Stimulated activated CD8-positive, alpha-beta memory T cell treated with anti-CD3 and anti-CD28 coated beads, Interleukin-4, amount 100 ng/mL, for 1 hour (primary cell): ENCODE measurements around the gene PLPPR5.
"Not testable (repeated sequence)": the region's sequence is repeated elsewhere in the genome, so short reads cannot be mapped to it uniquely, and the experiment has no call there.

Source experiments
- DNase-seq, 2 donors: peaks; one replicate each; pipeline ENCODE4 v3.0.0-alpha.2; 2020; ENCODE audit warnings: low read depth in 2 of 2, low spot score in 1 of 2

Gene PLPPR5, protein sequence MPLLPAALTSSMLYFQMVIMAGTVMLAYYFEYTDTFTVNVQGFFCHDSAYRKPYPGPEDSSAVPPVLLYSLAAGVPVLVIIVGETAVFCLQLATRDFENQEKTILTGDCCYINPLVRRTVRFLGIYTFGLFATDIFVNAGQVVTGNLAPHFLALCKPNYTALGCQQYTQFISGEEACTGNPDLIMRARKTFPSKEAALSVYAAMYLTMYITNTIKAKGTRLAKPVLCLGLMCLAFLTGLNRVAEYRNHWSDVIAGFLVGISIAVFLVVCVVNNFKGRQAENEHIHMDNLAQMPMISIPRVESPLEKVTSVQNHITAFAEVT

DNA sequence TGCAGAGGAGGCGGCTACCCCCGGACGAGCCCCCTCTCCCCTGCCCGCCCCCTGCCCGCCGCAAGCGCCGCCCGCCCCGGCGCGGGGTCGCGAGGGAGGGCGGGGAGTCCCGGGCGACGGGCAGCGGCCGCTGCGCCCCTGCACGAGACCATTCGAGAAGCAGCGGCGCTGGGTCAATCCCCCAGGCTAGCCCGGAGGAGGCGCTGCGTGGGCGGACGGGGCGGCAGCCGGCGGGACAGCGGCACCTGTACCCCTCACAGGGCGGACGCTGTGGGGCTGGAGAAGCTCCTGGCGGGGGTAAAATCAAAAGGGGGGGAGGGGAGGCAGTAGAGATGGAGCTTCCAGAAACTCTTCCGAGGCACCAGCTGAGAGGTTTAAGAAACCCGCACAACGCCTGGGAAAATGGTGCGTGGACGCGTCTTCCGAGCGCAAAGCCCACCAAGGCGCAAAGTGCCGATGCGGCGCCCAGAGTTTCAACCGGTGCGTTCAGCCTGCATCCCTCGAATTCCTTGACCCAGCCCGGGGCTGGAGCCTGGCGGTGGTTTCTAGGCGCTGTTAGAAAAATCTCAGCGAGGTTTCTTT, at the start of gene PLPPR5:
Gene PLPPR5, minus strand, starts transcription at position 1 of the 582 bp plus-strand sequence. CDS start 190 bp downstream, outside the sequence.
- DNase-seq = no peak

DNA sequence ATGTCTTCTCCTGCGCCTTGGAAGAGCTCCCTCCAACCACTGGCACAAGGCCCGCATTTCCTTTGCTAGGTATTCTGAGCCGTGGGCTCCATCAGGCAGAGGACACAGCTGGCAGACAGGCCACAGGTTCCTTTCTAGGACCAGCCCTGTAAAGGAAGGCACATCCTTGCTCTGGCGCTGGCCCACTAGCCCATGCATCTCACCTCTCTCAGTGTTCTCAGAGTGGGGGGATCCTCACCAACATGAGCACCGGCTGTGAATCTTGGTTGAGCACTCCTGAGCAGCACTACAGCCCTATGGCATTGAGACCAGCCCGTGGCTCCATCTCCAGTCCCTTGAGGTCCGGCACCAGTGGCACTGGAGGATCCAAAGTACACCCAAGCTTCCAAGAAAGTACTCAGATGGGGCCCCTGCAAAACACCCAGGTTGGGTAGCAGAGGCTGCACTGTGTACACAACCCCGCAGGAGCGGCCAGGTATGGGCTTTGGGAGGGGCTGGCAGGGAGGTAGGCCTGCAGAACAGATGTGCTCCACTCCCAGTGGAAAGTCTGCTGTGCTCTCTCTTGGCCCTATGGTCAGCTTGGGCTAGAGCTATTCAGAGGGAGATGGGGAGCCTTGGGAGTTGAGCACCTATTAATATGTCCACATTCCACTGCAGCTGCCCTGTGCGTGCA, 47.1 kb upstream of the PLPPR5 start:
- no peak for DNase-seq

DNA sequence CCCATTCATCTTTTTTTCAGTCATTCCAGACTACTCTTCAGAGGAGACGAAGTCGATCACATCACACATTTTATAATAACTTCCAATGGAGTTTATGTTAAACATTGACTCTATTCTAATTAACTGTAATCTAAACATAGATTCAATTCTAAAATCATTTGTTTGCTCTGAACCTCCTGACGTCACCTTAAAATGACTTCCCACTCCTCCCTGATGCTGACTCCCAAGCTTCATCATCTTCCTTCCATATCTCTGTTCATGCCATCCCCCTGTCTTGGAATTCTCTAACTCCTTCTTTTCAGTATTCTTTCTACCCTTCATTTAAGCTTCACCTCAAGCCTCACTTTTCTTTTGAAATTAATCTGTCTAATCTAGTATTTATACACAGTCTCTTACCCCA, 45.1 kb upstream of the PLPPR5 start:
- DNase-seq = no peak

DNA sequence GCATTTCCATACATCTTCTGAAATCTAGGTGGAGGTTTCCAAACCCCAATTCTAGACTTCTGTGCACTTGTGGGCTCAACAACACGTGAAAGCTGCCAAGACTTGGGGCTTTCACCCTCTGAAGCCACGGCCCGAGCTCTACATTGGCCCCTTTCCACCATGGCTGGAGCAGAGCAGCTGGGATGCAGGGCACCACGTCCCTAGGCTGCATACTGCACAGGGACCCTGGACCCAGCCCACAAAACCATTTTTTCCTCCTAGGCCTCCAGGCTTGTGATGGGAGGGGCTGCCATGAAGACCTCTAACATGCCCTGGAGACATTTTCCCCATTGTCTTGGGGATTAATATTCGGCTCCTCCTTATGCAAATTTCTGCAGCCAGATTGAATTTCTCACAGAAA, 32.1 kb upstream of the PLPPR5 start:
- not testable (repeated sequence) for DNase-seq

DNA sequence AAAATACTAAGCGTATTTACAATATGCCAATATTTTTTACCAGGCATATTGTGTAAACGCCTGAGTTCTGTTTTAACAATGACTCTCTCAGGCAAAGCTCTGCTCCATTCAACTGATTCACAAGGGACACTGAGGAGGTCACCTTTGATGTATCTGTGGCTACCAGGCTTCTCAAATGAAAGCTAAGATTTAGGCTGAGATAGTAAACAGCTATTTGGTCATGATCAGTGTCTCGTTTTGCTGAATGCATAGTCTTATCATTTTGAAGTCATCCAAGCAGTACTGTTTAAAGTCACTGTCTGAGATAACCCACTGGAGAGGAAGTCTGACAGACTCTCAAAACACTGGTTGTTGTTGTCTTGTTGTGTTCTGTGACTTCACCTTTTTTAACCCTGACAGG, 13.7 kb upstream of the PLPPR5 start:
- no peak for DNase-seq

DNA sequence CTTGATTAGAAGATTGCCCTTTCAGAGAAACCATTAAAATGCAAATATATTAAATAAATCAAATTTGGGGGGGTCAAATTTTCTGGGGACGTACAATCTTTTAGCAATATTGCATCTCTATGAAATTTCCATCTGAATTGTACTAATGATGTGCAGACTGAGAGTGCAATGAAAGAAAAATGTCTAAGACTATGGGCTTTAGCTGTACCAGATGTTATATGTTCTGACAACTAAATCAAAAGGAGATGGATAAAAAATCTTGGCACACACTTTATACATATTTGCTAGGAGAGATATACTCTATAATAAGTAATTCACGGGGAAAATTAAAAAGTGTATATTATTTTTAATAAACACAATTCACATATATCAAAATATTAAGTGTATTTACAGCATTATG, 13.0 kb upstream of the PLPPR5 start:
- DNase-seq = no peak

DNA sequence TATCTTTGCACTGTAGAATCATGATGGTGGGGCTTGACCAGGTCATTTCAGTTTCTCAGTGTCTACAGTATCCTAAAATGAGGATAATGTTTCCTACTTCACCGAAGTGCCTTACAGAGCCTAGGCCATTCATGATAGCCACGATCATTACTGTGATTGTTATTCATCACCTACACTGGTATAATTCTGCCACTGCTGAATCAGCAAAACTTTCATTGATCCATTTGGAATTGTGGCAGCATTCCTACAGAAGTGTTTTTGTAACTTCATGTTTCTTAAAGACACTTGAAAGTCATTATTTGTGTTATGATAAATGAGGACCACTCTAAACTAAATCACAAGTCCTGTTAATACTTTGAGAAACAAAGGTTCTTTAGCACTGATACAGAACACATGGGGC, 6.0 kb upstream of the PLPPR5 start:
- DNase-seq = no peak

DNA sequence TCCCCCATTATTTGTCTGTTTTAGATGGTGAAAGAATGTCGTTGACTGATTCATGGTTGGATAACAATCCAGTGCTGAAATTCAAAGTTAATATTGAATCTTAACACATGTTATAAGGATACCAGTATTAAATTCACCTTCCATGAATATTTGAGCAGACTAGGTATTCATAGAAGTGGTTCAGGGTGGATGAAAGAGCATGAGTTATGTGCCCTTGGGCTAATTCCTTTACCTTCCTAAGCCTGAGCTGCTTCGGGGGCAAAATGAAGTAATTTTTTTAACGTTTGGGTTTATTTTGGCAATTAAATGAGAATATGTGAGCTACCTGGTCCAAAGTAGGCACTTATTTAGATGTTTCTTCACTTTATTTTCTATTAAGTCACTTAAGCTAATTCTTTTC, 2.7 kb upstream of the PLPPR5 start:
- DNase-seq = no peak

DNA sequence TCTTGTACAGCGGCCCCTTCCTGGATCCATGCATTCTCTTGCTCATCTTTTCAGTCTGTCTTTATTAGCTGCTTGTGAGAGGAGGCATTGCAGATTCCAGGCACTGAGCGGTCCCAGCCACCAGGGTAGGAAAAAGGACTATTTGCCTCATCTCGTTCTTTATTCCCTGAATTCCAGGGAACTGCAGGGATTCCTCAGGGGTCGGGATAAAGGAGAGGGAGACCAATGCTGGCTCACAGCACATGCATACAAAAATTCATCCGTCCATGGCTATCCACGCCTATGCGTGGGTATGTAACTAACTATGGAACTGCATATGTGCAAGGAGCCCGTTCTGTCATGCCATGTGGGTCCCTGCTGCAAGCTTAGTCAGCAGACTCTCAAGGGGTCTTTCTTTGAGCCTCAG, 879 bp upstream of the PLPPR5 start:
- DNase-seq = no peak

DNA sequence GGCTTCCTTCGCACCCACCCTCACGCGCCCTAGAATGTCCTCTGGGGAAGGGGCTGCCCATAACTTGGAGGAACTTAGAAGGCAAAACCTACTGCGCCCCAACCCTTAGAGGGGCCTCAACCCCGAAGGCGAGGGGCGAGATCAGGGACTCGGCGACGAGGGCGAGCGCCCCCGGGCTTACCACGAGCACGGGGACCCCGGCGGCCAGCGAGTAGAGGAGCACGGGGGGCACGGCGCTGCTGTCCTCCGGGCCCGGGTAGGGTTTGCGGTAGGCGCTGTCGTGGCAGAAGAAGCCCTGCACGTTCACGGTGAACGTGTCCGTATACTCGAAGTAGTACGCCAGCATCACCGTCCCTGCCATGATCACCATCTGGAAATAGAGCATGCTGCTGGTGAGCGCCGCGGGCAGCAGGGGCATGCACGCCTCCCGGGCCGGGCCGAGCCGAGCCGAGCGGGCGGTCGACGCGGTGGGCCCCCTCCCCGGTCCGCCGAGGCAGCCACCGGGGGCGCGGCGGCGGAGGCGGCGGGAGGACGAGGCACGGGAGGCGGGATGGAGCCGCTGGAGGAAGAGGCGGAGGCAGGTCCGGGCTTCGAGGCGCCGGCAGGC, 304 bp downstream of the PLPPR5 start:
- no peak for DNase-seq

DNA sequence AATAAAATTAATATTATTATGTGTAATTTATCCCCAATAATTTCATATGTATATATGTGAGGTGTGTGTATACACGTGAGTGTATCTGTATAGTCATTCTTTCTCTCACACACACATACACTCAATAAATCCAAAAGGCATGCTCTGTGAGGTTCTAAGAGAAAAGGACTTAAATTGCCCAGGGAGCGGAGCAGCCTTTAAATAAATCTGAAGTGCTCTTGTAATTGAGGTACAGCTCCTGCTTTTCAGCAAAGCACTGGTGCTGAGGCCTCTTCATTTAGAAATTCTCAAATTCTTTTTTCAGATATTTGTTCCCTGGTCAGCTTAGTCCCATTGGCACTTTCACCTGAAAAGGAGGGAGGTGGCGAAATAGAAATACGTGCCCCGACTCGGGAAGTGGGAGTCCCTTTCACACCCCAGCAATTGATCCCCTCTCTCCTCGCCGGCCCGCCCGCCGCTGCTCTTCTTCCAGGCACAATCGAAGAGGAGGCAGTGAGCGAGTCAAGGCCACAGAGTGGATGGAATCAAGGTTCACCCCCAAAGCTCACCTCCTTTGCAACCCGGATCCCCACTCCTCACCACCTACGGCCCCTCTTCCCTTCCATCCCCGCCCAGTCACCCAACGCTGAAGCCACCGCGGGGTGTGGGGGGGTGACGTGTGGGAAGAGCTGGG, 944 bp downstream of the PLPPR5 start:
- DNase-seq = no peak

DNA sequence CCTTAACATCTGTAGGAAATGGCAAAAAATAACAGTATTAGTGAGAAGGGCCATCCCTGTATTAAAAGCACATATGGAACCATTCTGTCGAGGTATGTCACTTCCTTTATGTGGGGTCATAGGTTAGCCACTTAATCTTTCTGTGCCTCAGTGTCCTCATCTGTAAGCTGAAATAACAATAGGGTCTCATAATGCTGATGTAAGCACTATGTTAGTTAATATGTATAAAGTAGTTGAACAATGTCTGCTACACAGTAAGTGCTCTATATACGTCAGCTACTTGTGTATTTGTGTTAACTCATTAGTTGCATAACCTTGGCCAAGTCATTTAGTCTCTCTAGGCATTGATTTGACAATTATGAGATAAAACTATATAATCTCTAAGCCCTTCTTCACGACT, 11.8 kb downstream of the PLPPR5 start:
- DNase-seq = no peak

DNA sequence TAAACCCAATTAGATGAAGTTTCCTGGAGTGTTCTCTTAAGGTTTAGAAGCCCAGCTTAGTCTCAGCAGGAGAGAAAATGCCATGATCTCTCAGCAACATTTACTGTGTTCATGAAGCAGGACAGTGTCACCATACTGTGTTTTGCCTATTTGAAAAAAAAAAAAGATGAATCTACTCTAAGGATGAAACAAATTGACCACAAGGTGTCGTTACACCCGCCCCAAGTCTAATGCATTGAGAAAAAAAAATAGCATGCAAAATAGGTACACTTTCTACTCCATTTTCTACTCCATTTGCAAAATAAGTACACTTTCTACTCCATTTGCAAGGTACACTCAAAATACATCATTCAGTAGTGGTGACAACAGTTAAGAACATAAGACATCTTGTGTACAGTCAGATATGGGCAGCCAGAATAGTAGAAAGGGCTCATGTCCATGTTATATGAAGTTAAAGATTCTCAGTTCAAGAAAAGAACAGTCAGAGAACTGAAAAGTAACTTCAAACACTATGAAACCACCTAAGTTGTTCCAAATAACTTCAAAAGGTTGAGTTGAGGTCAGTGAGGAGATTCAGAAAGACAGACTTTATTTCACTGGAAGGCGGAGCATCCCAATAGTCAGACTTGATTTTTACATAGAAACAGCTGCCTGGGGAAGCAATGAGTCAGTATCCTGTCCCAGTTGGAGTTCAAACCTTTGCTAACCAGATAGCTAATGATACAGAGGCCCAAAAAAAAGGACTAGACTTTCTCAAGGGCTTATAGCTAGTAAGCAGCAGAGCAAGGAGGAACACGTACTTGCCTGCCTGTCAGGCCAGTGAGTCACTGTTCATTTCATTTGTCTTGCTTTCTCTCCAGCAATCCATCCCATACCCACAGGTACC, 13.3 kb downstream of the PLPPR5 start:
- DNase-seq = no peak

DNA sequence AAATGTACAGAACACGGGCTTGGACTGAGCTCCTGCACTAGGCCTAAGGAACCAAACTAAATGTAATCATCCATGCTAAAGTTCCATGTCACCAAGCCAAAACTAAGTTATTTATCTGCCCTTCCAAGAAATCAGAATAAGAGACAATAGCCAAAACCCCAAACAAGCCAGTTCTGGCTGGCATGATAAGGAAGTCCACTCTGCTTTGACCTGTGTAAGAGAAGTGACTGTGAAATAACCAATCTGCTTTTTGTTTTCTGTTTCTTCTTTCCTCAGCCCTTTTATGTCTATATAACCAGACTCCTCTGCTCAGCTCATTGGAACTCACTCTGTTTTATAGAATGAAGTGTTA, 15.1 kb downstream of the PLPPR5 start:
- DNase-seq = no peak

DNA sequence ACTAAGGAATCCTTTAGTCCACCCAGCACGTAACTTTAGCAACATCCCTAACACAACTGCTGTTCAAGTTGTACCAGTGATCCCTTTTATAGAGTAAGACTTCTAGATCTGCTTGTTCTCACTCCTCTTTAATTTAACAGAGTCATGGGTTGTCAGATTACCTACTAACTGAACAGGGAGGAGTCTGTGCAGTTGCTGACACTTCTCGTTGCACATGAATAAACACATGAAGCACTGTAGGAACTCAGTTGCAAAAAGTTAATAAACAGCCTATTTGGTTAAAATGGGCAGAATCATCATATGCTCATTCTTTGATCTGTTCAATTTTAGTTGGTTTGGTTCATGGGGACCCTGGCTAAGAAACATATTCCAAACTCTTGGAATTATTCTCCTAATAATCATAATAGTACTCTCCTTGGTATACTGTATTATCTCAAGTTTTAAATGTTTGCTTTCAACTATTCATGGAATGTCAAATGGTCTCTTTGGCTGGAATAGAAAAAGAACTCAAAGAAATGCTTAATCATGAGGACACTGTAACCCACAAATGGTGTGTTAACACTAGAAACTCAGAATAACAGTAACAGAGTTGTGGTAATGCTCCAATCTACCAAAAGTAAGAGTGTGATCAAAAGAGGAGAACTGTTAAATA, 15.6 kb downstream of the PLPPR5 start:
- DNase-seq = no peak

DNA sequence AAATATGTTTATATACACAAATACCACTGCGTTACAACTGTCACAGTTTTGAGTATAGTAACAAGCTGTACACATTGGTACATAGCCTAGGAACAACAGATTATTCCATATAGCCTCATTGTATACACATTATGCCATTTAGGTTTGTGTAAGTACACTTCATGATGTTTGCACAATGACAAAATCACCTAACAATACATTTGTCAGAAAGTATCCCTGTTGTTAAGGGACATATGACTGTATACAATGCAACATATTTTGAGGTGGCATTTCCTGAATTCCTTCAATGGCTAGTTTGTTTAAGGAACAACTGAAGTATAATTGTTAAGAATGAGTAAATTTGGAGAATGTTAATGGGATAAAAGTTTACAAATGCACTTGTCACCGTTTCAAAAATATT, 19.0 kb downstream of the PLPPR5 start:
- DNase-seq = no peak

DNA sequence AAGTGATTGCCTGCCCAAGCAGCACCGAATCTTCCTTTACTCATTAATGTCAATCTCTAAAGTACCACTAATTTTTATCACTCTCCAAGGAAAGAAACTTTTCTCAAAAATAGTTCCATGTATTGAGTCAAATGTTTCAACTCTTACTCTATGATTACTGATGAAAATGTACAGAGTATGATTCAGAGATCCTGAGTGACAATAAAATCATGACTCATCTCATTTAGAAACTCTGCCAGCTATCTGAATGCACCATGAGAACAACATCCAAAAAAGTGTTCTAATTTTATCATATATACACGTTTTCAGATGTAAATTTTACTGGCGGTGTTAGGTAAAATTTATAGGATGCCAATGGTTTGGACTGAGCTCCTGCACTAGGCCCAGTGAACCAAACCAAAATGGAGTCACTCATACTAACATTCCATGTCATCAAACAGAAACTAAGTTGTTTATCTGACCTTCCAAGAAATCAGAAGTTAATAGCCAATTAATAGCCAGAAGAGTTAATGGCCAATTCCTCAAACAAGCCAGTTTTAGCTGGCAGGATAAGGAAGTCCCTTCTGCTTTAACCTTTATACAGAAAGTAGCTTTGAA, 22.6 kb downstream of the PLPPR5 start:
- DNase-seq = no peak

DNA sequence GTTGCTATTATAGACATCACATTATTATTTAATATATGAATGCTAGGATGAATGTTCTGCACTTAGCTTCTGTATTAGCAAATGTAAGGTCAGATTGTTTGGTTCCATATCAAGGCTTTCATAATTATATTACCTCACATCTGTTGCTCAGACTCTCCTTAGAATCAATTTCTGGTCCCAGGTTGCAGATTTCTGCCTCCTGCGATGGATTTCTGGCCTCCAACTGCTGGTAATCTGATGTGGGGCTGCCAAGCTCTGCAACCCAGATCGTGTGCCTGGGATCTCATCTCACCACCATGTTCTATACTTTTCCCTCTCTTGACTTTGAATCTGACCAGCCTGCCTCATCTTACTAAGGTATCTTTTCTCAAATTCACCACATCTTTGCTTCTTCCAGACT, 25.2 kb downstream of the PLPPR5 start:
- no peak for DNase-seq

DNA sequence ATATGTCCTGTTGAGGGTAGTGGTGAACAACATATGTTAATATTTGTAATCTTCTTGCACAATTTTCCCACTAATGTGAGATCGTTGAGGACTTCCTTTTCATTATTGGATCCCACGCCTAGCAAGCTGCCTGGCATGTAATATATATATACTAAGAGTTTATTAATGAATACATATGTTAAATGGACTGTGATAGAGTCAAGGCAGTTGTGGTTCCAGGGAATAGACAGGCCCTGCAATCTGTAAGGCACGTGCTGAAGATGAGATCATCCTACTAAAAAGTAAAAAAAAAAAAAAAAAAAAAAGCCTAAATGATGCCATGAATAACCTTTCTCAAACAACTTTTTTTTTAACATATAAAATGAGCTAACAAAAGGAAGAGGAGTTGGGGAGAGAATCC, 28.9 kb downstream of the PLPPR5 start:
- no peak for DNase-seq

DNA sequence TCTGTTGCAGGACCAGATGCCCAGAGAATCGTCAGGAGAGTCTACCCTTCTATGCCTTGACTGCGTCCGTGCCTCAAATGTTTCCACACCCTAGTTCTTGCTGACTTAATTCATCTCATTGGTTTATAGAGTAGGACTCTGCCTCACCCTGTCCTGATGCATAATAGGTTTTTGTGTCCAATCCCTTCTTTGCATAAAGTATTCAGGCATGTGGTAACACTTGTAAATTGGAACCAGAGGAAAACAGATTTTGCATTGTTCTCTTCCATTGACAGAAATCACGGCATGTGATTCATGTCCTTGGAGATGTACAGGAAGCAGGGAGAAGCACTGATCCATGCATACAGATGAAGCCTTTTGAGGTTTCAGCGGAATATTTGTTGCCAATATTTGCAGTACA, 29.5 kb downstream of the PLPPR5 start:
- DNase-seq = no peak
